ENCODE results near the gene TMEM239. TPM values are rescaled to one million over a fixed set of nuclear protein-coding genes. Genes with fewer than 3 reads are reported as not detected.

TMEM239 gene
- polyA plus RNA-seq, 2 of the 4 experiments (the other 2 are of a cell fraction): not detected

DNA sequence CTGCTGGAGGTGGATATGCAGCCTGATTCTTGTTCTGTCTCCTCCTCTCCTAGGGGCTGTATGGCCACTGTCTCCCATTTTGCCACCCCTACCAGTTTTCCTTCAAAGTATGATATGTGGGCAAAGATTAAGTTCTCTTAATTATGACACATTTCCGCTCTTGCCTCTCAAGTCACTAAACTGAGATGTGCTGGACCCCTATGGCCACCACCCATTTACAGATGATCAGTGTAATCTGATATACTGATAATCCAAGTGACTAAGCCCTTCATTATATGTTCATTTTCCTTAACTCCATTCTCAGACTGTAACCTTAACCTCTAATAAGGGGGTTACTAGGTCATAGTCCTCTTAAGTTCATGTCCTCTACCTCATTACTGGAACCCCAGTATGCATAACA lies 2.1 kb upstream of the TMEM239 start:
- H3K4me2 ChIP-seq: peak overlapping the region; percentile 66
- no peak overlapping the region for H3K4me3 ChIP-seq
- peaks cover 20% of the 10 kb centered on the region for H3K4me1 ChIP-seq
- 91% methylated on average over 1 of the region's 1 CpG for WGBS (ENCODE audit: missing lambda C conversion rate)
- no peak for TF ChIP-seq RAD21 (conservative IDR thresholded peaks at IDR 0.05 in 1 of 2, IDR thresholded peaks at IDR 0.05 in 1 of 2)
- TF ChIP-seq HEYL (CRISPR knock-in tag; IDR thresholded peaks at IDR 0.05): no peak
- TF ChIP-seq RCOR1 (IDR thresholded peaks at IDR 0.05; ENCODE audit: low read depth, low read length): no peak
- H3K27ac ChIP-seq: peak overlapping the region; percentile 29 to 71; a peak in 5 of 6 replicates
- peaks cover 24% of the 10 kb centered on the region for H3K9me3 ChIP-seq
- ATAC-seq (no peak; a peak in 1 of 6 replicates), DNase-seq (ENCODE audit: low read depth in 1 of 2, low spot score in 1 of 2) (no peak), FAIRE-seq (no peak)
- POLR2A ChIA-PET: interaction anchor here (0.7 kb wide), 1 partner anchor 26 kb away, joined by 4 read pairs; no protein-coding TSS in a partner anchor
- CTCF ChIA-PET: interaction anchor here (1.0 to 1.6 kb wide), 5 partner anchors 10 to 57 kb away, joined by 3 to 6 read pairs (median 3); no protein-coding TSS in a partner anchor

- H3K4me3 ChIP-seq: no peak within 1 kb of the TSS
- peak within 1 kb of the TSS; percentile 29 to 71; a peak in 5 of 6 replicates for H3K27ac ChIP-seq
Measured at GRCh38 chr20:2814587-2815051, 1.5 kb upstream of the TMEM239 start, which contains the start of gene C20orf141. C20orf141 (plus strand) TSS chr20:2814987; CDS start chr20:2815185, 198 bp downstream.

DNA sequence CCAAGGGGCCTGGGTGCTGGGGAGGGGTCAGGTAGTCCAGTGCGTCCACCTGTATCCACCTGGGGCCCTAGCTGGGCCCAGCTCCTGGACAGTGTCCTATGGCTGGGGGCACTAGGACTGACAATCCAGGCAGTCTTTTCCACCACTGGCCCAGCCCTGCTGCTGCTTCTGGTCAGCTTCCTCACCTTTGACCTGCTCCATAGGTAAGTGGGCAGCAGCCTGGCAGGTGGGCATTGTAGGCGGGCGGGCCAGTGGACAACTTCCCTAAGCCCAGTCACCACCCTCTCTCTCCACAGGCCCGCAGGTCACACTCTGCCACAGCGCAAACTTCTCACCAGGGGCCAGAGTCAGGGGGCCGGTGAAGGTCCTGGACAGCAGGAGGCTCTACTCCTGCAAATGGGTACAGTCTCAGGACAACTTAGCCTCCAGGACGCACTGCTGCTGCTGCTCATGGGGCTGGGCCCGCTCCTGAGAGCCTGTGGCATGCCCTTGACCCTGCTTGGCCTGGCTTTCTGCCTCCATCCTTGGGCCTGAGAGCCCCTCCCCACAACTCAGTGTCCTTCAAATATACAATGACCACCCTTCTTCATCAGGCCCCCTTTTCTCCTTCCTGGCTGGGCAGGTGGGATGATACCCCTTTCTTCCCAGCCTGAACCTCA lies 793 bp upstream of the TMEM239 start:
- Histone ChIP-seq H3K4me2 (peak overlapping the region; percentile 66), H3K4me3 (no peak overlapping the region), H3K9me3 (peaks cover 24% of the 10 kb centered on the region), H3K4me1 (peaks cover 20% of the 10 kb centered on the region), H3K27ac (peak overlapping the region; percentile 27 to 71; a peak in 5 of 6 replicates)
- no peak for FAIRE-seq
- ChIA-PET CTCF (interaction anchor here (1.0 to 1.6 kb wide), 7 partner anchors 11 to 59 kb away, joined by 3 to 6 read pairs (median 3); no protein-coding TSS in a partner anchor), POLR2A (interaction anchor here (0.5 kb wide), 1 partner anchor 15 kb away, joined by 3 read pairs; no protein-coding TSS in a partner anchor)
- WGBS (ENCODE audit: missing lambda C conversion rate): 88% methylated on average over 8 of the region's 8 CpGs
- ATAC-seq: peak in 1 of 2 experiments; percentile 17; a peak in 3 of 6 replicates
- no peak for TF ChIP-seq NR3C1 (IDR thresholded peaks at IDR 0.05)
- TF ChIP-seq MAZ (IDR thresholded peaks at IDR 0.05; ENCODE audit: borderline replicate concordance, low read depth, low read length): no peak
- no peak for TF ChIP-seq RFX5 (IDR thresholded peaks at IDR 0.05)
- no peak for TF ChIP-seq KDM5A (IDR thresholded peaks at IDR 0.05)
- no peak for TF ChIP-seq CBX2 (IDR thresholded peaks at IDR 0.05; ENCODE audit: borderline replicate concordance, low read depth)
- TF ChIP-seq ATOH8 (CRISPR knock-in tag; IDR thresholded peaks at IDR 0.05; ENCODE audit: low read depth): no peak
- no peak for TF ChIP-seq USF2 (IDR thresholded peaks at IDR 0.05)
- TF ChIP-seq CHD4 (IDR thresholded peaks at IDR 0.05; ENCODE audit: borderline replicate concordance): no peak
- DNase-seq (ENCODE audit: low read depth in 1 of 2, low spot score in 1 of 2): no peak

More at GRCh38 chr20:2814587-2815051, 1.5 kb upstream of the TMEM239 start, which contains the start of gene C20orf141:
- DNase-seq (ENCODE audit: low read depth in 1 of 2, low spot score in 1 of 2) (peak; percentile 59 to 82), ATAC-seq (peak; percentile 80 to 88), FAIRE-seq (no peak)
- WGBS (ENCODE audit: missing lambda C conversion rate): 13% methylated on average over 5 of the region's 5 CpGs
- Histone ChIP-seq H3K9me3 (peaks cover 24% of the 10 kb centered on the region), H3K4me2 (peak within 1 kb of the TSS; percentile 66), H3K4me1 (peaks cover 20% of the 10 kb centered on the region)
- ChIA-PET POLR2A (interaction anchor here (0.7 kb wide), 1 partner anchor 25 kb away, joined by 4 read pairs; no protein-coding TSS in a partner anchor), CTCF (interaction anchor here (1.0 to 1.6 kb wide), 7 partner anchors 10 to 58 kb away, joined by 3 to 6 read pairs (median 3); no protein-coding TSS in a partner anchor)
- TF ChIP-seq EP300 (IDR thresholded peaks at IDR 0.05) (peak in 1 of 2 experiments; percentile 44; a peak in 1 of 5 replicates), JUNB (IDR thresholded peaks at IDR 0.05) (0 out of 2 replicates have a peak, but pooled peaks have one; percentile 36), NFE2L2 (conservative IDR thresholded peaks at IDR 0.05; ENCODE audit: low read length) (no peak)

All from A549 (cell line).